PC-3 (cell line): ENCODE results near the gene LHFPL3. TPM values are rescaled to one million over a fixed set of nuclear protein-coding genes. Genes with fewer than 3 reads are reported as not detected.

ENCODE experiments used
- ATAC-seq: fragments of 200-7000 bp; cut with Tn5 transposase; 2 replicates; pipeline ENCODE4 v1.9.1; 2020; ENCODE audit warnings: mild to moderate bottlenecking, moderate library complexity
- BruUV-seq: library from RNA; stranded (reverse); fragments of 400-500 nt; replicated peaks from 2 replicates; lab custom pipeline; 2021; lab: Mats Ljungman, UMichigan
- CTCF ChIA-PET: fragments of 300-600 bp; sonication (Branson Sonifier 250); formaldehyde crosslinking; loops from one replicate; lab custom pipeline; 2022; ENCODE audit warnings: antibody characterized with exemption; lab: Charles Lee
- POLR2A ChIA-PET: fragments of 300-600 bp; sonication (Branson Sonifier 250); formaldehyde crosslinking; loops from one replicate; lab custom pipeline; 2022; ENCODE audit warnings: antibody characterized with exemption; ENCODE audit not compliant: unreplicated experiment; lab: Charles Lee
- DNase-seq: peaks from one replicate; pipeline ENCODE4 v3.0.0-alpha.2; 2015
- H2AFZ ChIP-seq: fragments of 300-600 bp; sonication (generic); 2 replicates; pipeline ENCODE4 v1.6.0; 2016; ENCODE audit warnings: antibody characterized with exemption, low read length
- H3F3A ChIP-seq: fragments of 300-600 bp; sonication (generic); one replicate; pipeline ENCODE4 v1.6.0; 2017; ENCODE audit warnings: antibody characterized with exemption, low read length, control low read depth, mild to moderate bottlenecking; ENCODE audit not compliant: unreplicated experiment
- H3K27ac ChIP-seq: fragments of 300-600 bp; sonication (generic); 2 replicates; pipeline ENCODE4 v1.5.1; 2016; ENCODE audit warnings: mild to moderate bottlenecking, low read length
- H3K27me3 ChIP-seq: fragments of 300-600 bp; sonication (generic); 2 replicates; pipeline ENCODE4 v1.6.1; 2016; ENCODE audit warnings: low read length, mixed read lengths
- H3K36me3 ChIP-seq: fragments of 300-600 bp; sonication (generic); 2 replicates; pipeline ENCODE4 v1.6.1; 2016; ENCODE audit warnings: low read depth, mixed run types, low read length, mixed read lengths
- H3K4me1 ChIP-seq: fragments of 300-600 bp; sonication (generic); 2 replicates; pipeline ENCODE4 v1.5.1; 2016; ENCODE audit warnings: low read length; ENCODE audit not compliant: insufficient read depth
- H3K4me2 ChIP-seq: fragments of 300-600 bp; sonication (generic); 2 replicates; pipeline ENCODE4 v1.6.0; 2016; ENCODE audit warnings: low read length
- H3K4me3 ChIP-seq: fragments of 300-600 bp; sonication (generic); 2 replicates; pipeline ENCODE4 v1.5.1; 2016; ENCODE audit warnings: mild to moderate bottlenecking, low read length, mixed read lengths
- H3K79me2 ChIP-seq: fragments of 300-600 bp; sonication (generic); 2 replicates; pipeline ENCODE4 v1.6.1; 2017; ENCODE audit warnings: low read length, mixed read lengths
- H3K9ac ChIP-seq: fragments of 300-600 bp; sonication (generic); 2 replicates; pipeline ENCODE4 v1.6.0; 2016; ENCODE audit warnings: mild to moderate bottlenecking, low read length
- H3K9me2 ChIP-seq: fragments of 300-600 bp; sonication (generic); replicated peaks from 2 replicates; pipeline ENCODE4 v1.6.1; 2016; ENCODE audit warnings: mixed run types, low read length, mixed read lengths
- H3K9me3 ChIP-seq: fragments of 300-600 bp; sonication (generic); 2 replicates; pipeline ENCODE4 v1.6.1; 2016; ENCODE audit warnings: low read length, mixed read lengths
- H4K20me1 ChIP-seq: fragments of 300-600 bp; sonication (generic); 2 replicates; pipeline ENCODE4 v1.6.1; 2016; ENCODE audit warnings: low read length, mixed read lengths
- EZH2 ChIP-seq: fragments of 300-600 bp; sonication (generic); IDR thresholded peaks from one replicate; pipeline ENCODE4 v1.6.1; 2017; ENCODE audit warnings: antibody characterized with exemption, mild to moderate bottlenecking, low read length; ENCODE audit not compliant: unreplicated experiment
- EZH2phosphoT487 ChIP-seq: fragments of 300-600 bp; sonication (generic); IDR thresholded peaks from 2 replicates; pipeline ENCODE4 v1.6.1; 2018; ENCODE audit warnings: mild to moderate bottlenecking, antibody characterized with exemption, low read length, borderline replicate concordance
- intact Hi-C: fragments of 100-400 bp; cut with micrococcal nuclease; formaldehyde crosslinking; loops from 2 replicates; pipeline ENCODE4 v1.9.0; 2023
- total RNA-seq: library from RNA; depleted of rRNA; stranded (reverse); fragments of >200 nt; gene quantifications from 2 replicates; pipeline ENCODE4 v1.2.3, GENCODE V29; 2014
- TF ChIP-seq, protein P1 (sequence below): fragments of 300-600 bp; sonication (generic); conservative IDR thresholded peaks from 2 replicates; pipeline ENCODE4 v1.5.1; 2017; ENCODE audit warnings: antibody characterized with exemption, low read depth, mild to moderate bottlenecking, low read length

LHFPL3 gene
- total RNA-seq, 1 experiment from 2014 or later: not detected

DNA sequence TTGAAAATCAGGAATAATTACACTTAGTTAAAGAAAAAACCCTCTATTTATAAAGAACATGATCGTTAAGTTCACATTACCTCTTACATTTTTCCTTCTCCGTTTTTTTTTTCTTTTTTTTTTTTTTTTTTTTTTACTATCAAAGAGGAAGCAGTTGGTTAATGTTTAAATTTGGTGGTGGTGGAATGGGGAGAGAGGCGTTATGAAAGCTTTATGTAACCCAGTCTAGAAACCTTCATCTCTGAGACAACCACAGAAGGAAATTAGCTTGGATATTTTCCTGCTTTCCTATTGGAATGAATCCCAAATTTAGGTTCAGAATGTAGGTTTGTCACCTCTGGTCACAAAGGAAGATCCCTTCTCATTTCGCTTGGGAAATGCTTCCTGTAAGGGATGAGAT, 31.5 kb upstream of the LHFPL3 start:
- Histone ChIP-seq H3K4me1 (no peaks in the 10 kb centered on the region), H3K4me3 (no peak overlapping the region), H3K79me2 (no peaks in the 10 kb centered on the region), H3F3A (no peaks in the 10 kb centered on the region), H3K9me3 (no peaks in the 10 kb centered on the region), H3K9ac (no peak overlapping the region), H4K20me1 (no peaks in the 10 kb centered on the region), H2AFZ (no peak overlapping the region), H3K36me3 (no peaks in the 10 kb centered on the region), H3K9me2 (no peaks in the 10 kb centered on the region), H3K27ac (no peak overlapping the region), H3K27me3 (peaks cover 49% of the 10 kb centered on the region), H3K4me2 (no peak overlapping the region)
- no peak for TF ChIP-seq EZH2phosphoT487
- CTCF ChIA-PET: no interaction called here
- ATAC-seq: no peak
- intact Hi-C loops: no loop called here
- POLR2A ChIA-PET: no interaction called here
- BruUV-seq: no TSS peak
- no peak for DNase-seq

DNA sequence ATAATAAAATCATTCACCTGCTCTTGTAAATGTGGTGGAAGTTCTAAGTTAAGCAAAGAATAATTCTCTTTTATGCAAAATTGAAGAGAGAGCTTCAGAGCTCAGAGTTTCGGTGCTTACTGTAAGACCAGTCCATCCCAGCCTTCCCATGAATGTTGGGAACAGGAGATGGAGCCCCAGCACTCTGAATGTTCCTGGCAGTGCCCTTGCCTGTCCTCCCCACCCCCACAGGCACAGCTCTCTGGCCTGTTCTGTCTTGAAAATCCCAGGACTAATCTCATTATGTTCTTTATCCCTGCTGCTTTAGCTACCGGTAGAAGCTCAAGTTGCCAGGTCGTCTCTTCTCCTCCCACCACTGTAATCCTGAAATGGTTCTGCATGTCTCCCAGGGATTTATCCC, 29.1 kb upstream of the LHFPL3 start:
- no peak overlapping the region for H3K9ac ChIP-seq
- H3F3A ChIP-seq: no peaks in the 10 kb centered on the region
- no TSS peak for BruUV-seq
- DNase-seq: no peak
- no peaks in the 10 kb centered on the region for H3K79me2 ChIP-seq
- intact Hi-C loops: no loop called here
- no peaks in the 10 kb centered on the region for H4K20me1 ChIP-seq
- H3K9me3 ChIP-seq: no peaks in the 10 kb centered on the region
- no peak for ATAC-seq
- no peaks in the 10 kb centered on the region for H3K36me3 ChIP-seq
- ChIA-PET POLR2A (no interaction called here), CTCF (no interaction called here)
- H3K4me2 ChIP-seq: no peak overlapping the region
- H3K27me3 ChIP-seq: peaks cover 32% of the 10 kb centered on the region
- no peak overlapping the region for H3K4me3 ChIP-seq
- TF ChIP-seq EZH2 (no peak), EZH2phosphoT487 (no peak)
- TF ChIP-seq, protein P1, sequence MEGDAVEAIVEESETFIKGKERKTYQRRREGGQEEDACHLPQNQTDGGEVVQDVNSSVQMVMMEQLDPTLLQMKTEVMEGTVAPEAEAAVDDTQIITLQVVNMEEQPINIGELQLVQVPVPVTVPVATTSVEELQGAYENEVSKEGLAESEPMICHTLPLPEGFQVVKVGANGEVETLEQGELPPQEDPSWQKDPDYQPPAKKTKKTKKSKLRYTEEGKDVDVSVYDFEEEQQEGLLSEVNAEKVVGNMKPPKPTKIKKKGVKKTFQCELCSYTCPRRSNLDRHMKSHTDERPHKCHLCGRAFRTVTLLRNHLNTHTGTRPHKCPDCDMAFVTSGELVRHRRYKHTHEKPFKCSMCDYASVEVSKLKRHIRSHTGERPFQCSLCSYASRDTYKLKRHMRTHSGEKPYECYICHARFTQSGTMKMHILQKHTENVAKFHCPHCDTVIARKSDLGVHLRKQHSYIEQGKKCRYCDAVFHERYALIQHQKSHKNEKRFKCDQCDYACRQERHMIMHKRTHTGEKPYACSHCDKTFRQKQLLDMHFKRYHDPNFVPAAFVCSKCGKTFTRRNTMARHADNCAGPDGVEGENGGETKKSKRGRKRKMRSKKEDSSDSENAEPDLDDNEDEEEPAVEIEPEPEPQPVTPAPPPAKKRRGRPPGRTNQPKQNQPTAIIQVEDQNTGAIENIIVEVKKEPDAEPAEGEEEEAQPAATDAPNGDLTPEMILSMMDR: no peak
- H3K9me2 ChIP-seq: no peaks in the 10 kb centered on the region
- no peak overlapping the region for H2AFZ ChIP-seq
- no peak overlapping the region for H3K27ac ChIP-seq
- H3K4me1 ChIP-seq: no peaks in the 10 kb centered on the region

DNA sequence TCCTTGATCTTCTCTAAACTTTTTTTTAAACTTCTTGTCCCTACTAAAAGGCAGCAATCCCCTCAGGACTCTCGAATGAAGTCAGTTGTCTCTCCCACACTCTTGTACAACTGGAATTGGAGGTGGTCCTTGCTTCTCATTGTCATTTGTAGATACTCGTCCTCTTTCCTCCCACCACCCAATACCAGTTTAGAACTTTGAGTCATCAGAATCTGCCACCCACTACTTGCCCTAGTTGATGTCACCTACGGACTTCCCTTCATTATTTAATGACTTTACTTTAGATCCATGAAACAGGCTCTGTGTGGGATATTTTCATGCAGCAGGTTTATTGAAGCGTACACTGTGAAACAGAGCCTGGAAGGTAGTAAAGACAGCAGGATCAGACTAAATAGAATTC, 28.6 kb upstream of the LHFPL3 start:
- Histone ChIP-seq H3K79me2 (no peaks in the 10 kb centered on the region), H3K27ac (no peak overlapping the region), H3K4me2 (no peak overlapping the region), H3K9me3 (no peaks in the 10 kb centered on the region), H3F3A (no peaks in the 10 kb centered on the region), H3K9me2 (no peaks in the 10 kb centered on the region), H3K4me1 (no peaks in the 10 kb centered on the region), H3K9ac (no peak overlapping the region), H3K36me3 (no peaks in the 10 kb centered on the region), H2AFZ (no peak overlapping the region), H4K20me1 (no peaks in the 10 kb centered on the region), H3K27me3 (peaks cover 32% of the 10 kb centered on the region), H3K4me3 (no peak overlapping the region)
- TF ChIP-seq, protein P1: no peak
- TF ChIP-seq EZH2phosphoT487 (no peak), EZH2 (no peak)
- intact Hi-C loops: no loop called here
- ATAC-seq: no peak
- POLR2A ChIA-PET: no interaction called here
- BruUV-seq: no TSS peak
- no peak for DNase-seq
- CTCF ChIA-PET: no interaction called here
